A549 (cell line): ENCODE data around the gene UTS2R. TPM values are rescaled to one million over a fixed set of nuclear protein-coding genes. Genes with fewer than 3 reads are reported as not detected.
A peak's percentile ranks its signal among the peaks of the same experiment; 100 is the strongest.

ENCODE experiments used
- BHLHE40 ChIP-seq: IDR thresholded peaks from 2 replicates; pipeline ENCODE4 v1.6.1; 2012; ENCODE audit warnings: low read depth, low read length, inconsistent platforms
- CBX2 ChIP-seq: fragments of 200-600 bp; sonication (generic); IDR thresholded peaks from 2 replicates; pipeline ENCODE4 v1.6.1; 2016; ENCODE audit warnings: low read depth, mild to moderate bottlenecking, borderline replicate concordance
- EHF ChIP-seq: fragments of 250-450 bp; sonication (Bioruptor Pico); IDR thresholded peaks from 2 replicates; pipeline ENCODE4 v1.5.0; 2020; ENCODE audit warnings: mild to moderate bottlenecking
- EP300 ChIP-seq, 2 experiments: fragments of >200 bp; sonication (Bioruptor Twin); formaldehyde crosslinking; IDR thresholded peaks; 2 replicates in 1 of 2; 3 replicates in 1 of 2; pipeline ENCODE4 v1.6.1; 2016 to 2017
- ESRRA ChIP-seq: fragments of 150-350 bp; IDR thresholded peaks from 2 replicates; pipeline ENCODE4 v1.6.1; 2014; ENCODE audit warnings: mild to moderate bottlenecking, low read length, borderline replicate concordance
- FOSB ChIP-seq: fragments of 250-450 bp; sonication (Bioruptor Pico); IDR thresholded peaks from 2 replicates; pipeline ENCODE4 v1.5.0; 2020; ENCODE audit warnings: mild to moderate bottlenecking, moderate library complexity
- FOXS1 ChIP-seq: fragments of 250-450 bp; sonication (Bioruptor Pico); IDR thresholded peaks from 2 replicates; pipeline ENCODE4 v1.5.0; 2020; ENCODE audit warnings: mild to moderate bottlenecking, moderate library complexity
- HDAC2 ChIP-seq: fragments of 200-600 bp; sonication (generic); IDR thresholded peaks from 2 replicates; pipeline ENCODE4 v1.6.1; 2016
- HEYL ChIP-seq: fragments of 250-450 bp; sonication (Bioruptor Pico); IDR thresholded peaks from 2 replicates; pipeline ENCODE4 v1.8.0; 2021; ENCODE audit warnings: mild to moderate bottlenecking, moderate library complexity
- HOXA7 ChIP-seq: fragments of 250-450 bp; sonication (Bioruptor Pico); IDR thresholded peaks from 2 replicates; pipeline ENCODE4 v1.5.0; 2020; ENCODE audit warnings: mild to moderate bottlenecking, moderate library complexity
- HOXB13 ChIP-seq: fragments of 250-450 bp; sonication (Bioruptor Pico); IDR thresholded peaks from 2 replicates; pipeline ENCODE4 v1.5.0; 2020; ENCODE audit warnings: low read depth, mild to moderate bottlenecking, moderate library complexity
- HOXB5 ChIP-seq: fragments of 250-450 bp; sonication (Bioruptor Pico); IDR thresholded peaks from 2 replicates; pipeline ENCODE4 v1.5.0; 2020; ENCODE audit warnings: mild to moderate bottlenecking, moderate library complexity
- JUN ChIP-seq, 2 experiments: fragments of >200 bp; sonication (Bioruptor Twin); formaldehyde crosslinking; IDR thresholded peaks; 2 replicates in 1 of 2; 3 replicates in 1 of 2; pipeline ENCODE4 v1.6.1; 2016 to 2017
- KDM1A ChIP-seq: fragments of 200-600 bp; sonication (generic); IDR thresholded peaks from 2 replicates; pipeline ENCODE4 v1.6.1; 2016; ENCODE audit warnings: low read depth, mild to moderate bottlenecking
- KDM5A ChIP-seq: fragments of 200-600 bp; sonication (generic); IDR thresholded peaks from 2 replicates; pipeline ENCODE4 v1.6.1; 2016; ENCODE audit warnings: antibody characterized with exemption, mild to moderate bottlenecking
- MAFK ChIP-seq: fragments of 450-650 bp; IDR thresholded peaks from 2 replicates; pipeline ENCODE4 v1.6.1; 2014; ENCODE audit not compliant: partially characterized antibody
- MYC ChIP-seq: IDR thresholded peaks from 2 replicates; pipeline ENCODE4 v1.6.1; 2012; ENCODE audit warnings: mild to moderate bottlenecking, inconsistent platforms, low read length, improper control_type of control experiment, borderline replicate concordance
- NFE2L2 ChIP-seq: fragments of 150-350 bp; conservative IDR thresholded peaks from 2 replicates; pipeline ENCODE4 v1.6.1; 2014; ENCODE audit warnings: low read length
- NPAS2 ChIP-seq: fragments of 250-450 bp; sonication (Bioruptor Pico); IDR thresholded peaks from 2 replicates; pipeline ENCODE4 v1.8.0; 2022; ENCODE audit warnings: mild to moderate bottlenecking, moderate library complexity, borderline replicate concordance
- POLR2AphosphoS2 ChIP-seq: conservative IDR thresholded peaks from 2 replicates; pipeline ENCODE4 v1.6.1; 2012; ENCODE audit warnings: low read length, improper control_type of control experiment, inconsistent platforms
- RAD21 ChIP-seq, 2 experiments: fragments of >200 bp in 1 of 2; sonication (Bioruptor Twin) in 1 of 2; formaldehyde crosslinking in 1 of 2; IDR thresholded peaks in 1 of 2; conservative IDR thresholded peaks in 1 of 2; 2 replicates in 1 of 2; 3 replicates in 1 of 2; pipeline ENCODE4 v1.6.1; 2012 to 2018; ENCODE audit warnings: inconsistent platforms in 1 of 2
- REST ChIP-seq: fragments of 200-600 bp; sonication (generic); IDR thresholded peaks from 2 replicates; pipeline ENCODE4 v1.6.1; 2016; ENCODE audit warnings: antibody characterized with exemption, mild to moderate bottlenecking, moderate library complexity
- RFX5 ChIP-seq: fragments of 450-650 bp; IDR thresholded peaks from 2 replicates; pipeline ENCODE4 v1.7.1; 2014; ENCODE audit warnings: antibody characterized with exemption, mild to moderate bottlenecking, moderate library complexity
- SMC3 ChIP-seq: fragments of >200 bp; sonication (Bioruptor Twin); formaldehyde crosslinking; IDR thresholded peaks from 3 replicates; pipeline ENCODE4 v1.6.1; 2018; ENCODE audit warnings: inconsistent platforms
- TP53 ChIP-seq: fragments of 250-450 bp; sonication (Bioruptor Pico); IDR thresholded peaks from 2 replicates; pipeline ENCODE4 v1.5.0; 2021; ENCODE audit warnings: mild to moderate bottlenecking, moderate library complexity
- ZSCAN20 ChIP-seq: fragments of 250-450 bp; sonication (Bioruptor Pico); IDR thresholded peaks from 2 replicates; pipeline ENCODE4 v1.8.0; 2022; ENCODE audit warnings: mild to moderate bottlenecking, moderate library complexity
- polyA plus RNA-seq, 4 experiments: library from polyadenylated mRNA; depleted of rRNA in 3 of 4; stranded (reverse); fragments of >200 nt; fragmentation: RNase III in 1 of 4; extraction: RNeasy Plus Mini Kit Qiagen cat#74134 plus additional on column Dnase treatment in 1 of 4; gene quantifications; 2 replicates in 3 of 4; 3 replicates in 1 of 4; pipeline ENCODE4 v1.2.3, GENCODE V29; 2011 to 2017
- TF ChIP-seq, protein P1 (sequence below): IDR thresholded peaks from 2 replicates; pipeline ENCODE4 v1.6.1; 2012
- TF ChIP-seq, protein P2 (sequence below): IDR thresholded peaks from 2 replicates; pipeline ENCODE4 v1.6.1; 2012
- TF ChIP-seq, protein P3 (sequence below): fragments of 150-350 bp; IDR thresholded peaks from 2 replicates; pipeline ENCODE4 v1.6.1; 2014; ENCODE audit warnings: low read depth, mild to moderate bottlenecking, low read length

UTS2R gene
- polyA plus RNA-seq, 2 of the 4 experiments (the other 2 are of a cell fraction), result not detected

DNA sequence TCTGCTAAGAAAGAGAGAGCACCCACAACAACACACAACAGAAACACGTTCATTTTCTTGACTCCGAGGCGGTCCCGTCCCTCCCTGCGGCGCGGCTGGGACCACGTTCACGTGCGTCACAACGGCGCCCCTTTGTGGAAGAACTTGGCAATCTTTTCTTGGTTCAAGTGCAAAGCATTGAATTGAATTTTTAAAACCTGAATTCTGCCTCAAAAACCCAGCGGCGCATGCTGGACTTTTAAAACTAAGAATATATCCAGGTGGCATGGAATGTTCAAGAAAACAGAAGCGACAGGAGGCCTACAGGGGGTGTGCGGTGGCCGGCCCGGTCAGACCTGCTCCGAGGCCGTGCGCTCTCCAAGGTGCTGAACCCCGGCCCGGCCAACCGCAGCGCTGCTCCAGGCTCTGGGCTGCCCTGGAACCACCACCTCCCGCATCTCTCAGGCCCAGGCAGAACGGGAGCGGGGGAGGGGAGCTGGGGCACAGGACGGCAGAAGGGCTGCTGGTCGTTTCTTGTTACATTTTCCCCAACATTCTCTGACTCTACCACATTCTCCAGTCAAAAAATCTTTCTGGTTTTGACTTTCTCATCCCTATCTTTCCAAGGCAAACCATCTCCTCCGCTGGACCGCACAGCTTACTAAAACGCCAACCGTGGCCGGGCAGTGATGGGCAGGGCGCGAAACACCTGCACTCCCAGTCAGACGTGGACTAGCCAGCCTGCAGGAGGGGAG lies 43.1 kb downstream of the UTS2R start (continued):
- TF ChIP-seq FOXS1 (CRISPR knock-in tag) (peak; percentile 80; the same call in 1 of the 2 replicates), MYC (no peak), EP300 (IDR thresholded peaks at IDR 0.05) (no peak), KDM5A (peak; percentile 87), ESRRA (no peak), EHF (peak; percentile 57; the same call in 1 of the 2 replicates), FOSB (no peak), BHLHE40 (peak; percentile 33; the same call in 1 of the 2 replicates), MAFK (no peak), JUN (IDR thresholded peaks at IDR 0.05) (no peak), HOXB5 (peak; percentile 78; the same call in 1 of the 2 replicates), NFE2L2 (no peak), POLR2AphosphoS2 (no peak), RAD21 (conservative IDR thresholded peaks at IDR 0.05 in 1 of 2, IDR thresholded peaks at IDR 0.05 in 1 of 2) (peak; percentile 96 to 99), CBX2 (no peak), HOXB13 (peak; percentile 96), REST (peak; percentile 100), HDAC2 (peak; percentile 81; the same call in 1 of the 2 replicates), KDM1A (no peak), RFX5 (0 out of 2 replicates have a peak, but pooled peaks have one; percentile 55), TP53 (peak; percentile 78; the same call in 1 of the 2 replicates), NPAS2 (CRISPR knock-in tag) (no peak), HOXA7 (CRISPR knock-in tag) (no peak; the same call in 1 of the 2 replicates), HEYL (CRISPR knock-in tag) (no peak), SMC3 (peak; percentile 96), ZSCAN20 (CRISPR knock-in tag) (peak; percentile 74; the same call in 1 of the 2 replicates)
- TF ChIP-seq, protein P1, sequence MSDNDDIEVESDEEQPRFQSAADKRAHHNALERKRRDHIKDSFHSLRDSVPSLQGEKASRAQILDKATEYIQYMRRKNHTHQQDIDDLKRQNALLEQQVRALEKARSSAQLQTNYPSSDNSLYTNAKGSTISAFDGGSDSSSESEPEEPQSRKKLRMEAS, result peak; percentile 60; the same call in 1 of the 2 replicates
- TF ChIP-seq, protein P2, sequence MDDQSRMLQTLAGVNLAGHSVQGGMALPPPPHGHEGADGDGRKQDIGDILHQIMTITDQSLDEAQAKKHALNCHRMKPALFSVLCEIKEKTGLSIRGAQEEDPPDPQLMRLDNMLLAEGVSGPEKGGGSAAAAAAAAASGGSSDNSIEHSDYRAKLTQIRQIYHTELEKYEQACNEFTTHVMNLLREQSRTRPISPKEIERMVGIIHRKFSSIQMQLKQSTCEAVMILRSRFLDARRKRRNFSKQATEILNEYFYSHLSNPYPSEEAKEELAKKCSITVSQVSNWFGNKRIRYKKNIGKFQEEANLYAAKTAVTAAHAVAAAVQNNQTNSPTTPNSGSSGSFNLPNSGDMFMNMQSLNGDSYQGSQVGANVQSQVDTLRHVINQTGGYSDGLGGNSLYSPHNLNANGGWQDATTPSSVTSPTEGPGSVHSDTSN, result no peak
- TF ChIP-seq, protein P3, sequence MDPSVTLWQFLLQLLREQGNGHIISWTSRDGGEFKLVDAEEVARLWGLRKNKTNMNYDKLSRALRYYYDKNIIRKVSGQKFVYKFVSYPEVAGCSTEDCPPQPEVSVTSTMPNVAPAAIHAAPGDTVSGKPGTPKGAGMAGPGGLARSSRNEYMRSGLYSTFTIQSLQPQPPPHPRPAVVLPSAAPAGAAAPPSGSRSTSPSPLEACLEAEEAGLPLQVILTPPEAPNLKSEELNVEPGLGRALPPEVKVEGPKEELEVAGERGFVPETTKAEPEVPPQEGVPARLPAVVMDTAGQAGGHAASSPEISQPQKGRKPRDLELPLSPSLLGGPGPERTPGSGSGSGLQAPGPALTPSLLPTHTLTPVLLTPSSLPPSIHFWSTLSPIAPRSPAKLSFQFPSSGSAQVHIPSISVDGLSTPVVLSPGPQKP, result no peak
